ENCODE data around the gene TEPSIN. TPM values are rescaled to one million over a fixed set of nuclear protein-coding genes. Genes with fewer than 3 reads are reported as not detected.

Gene TEPSIN
- total and polyA plus RNA-seq, 9 donors = 8.9 to 19.3 (median 13.8) TPM

GRCh38 chr17:81244358-81245023 is 5.6 kb upstream of the TEPSIN start:
- no peak for DNase-seq
- H3K4me1 ChIP-seq (ENCODE audit: control insufficient read depth, insufficient read depth, low read length) = peaks cover 14% of the 10 kb centered on the region
- H3K27me3 ChIP-seq (ENCODE audit: control insufficient read depth, insufficient read depth, low read length) = no peaks in the 10 kb centered on the region
- WGBS (ENCODE audit: insufficient coverage) = 54% methylated on average over 22 of the region's 24 CpGs
- H3K9me3 ChIP-seq (replicated peaks; ENCODE audit: control insufficient read depth, low read depth, low read length) = no peaks in the 10 kb centered on the region
- H3K4me3 ChIP-seq (ENCODE audit: low read length) = no peak overlapping the region
- no peak overlapping the region for H3K27ac ChIP-seq (ENCODE audit: low read length)
- peaks cover 19% of the 10 kb centered on the region for H3K36me3 ChIP-seq (ENCODE audit: control insufficient read depth, insufficient read depth, low read length)

DNA sequence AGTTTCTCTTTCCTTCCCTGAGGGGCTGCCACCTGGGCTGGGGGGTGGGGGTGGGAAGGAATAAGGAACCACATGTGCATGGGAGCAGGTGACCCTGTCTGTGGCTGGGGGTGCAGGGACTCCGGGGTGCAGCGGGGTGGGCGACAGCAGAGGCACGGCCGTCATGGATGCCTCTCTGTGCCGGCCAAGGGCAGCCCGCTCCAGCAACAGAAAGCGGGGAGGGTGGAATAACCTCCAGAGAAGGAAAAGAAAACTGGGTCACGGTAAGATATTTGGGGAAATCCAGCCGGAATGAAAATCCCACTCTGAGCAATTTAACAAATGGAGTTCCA is 4.4 kb upstream of the TEPSIN start:
- Histone ChIP-seq H3K27me3 (ENCODE audit: control insufficient read depth, insufficient read depth, low read length) (no peaks in the 10 kb centered on the region), H3K4me1 (ENCODE audit: control insufficient read depth, insufficient read depth, low read length) (peaks cover 14% of the 10 kb centered on the region), H3K27ac (ENCODE audit: low read length) (no peak overlapping the region), H3K9me3 (replicated peaks; ENCODE audit: control insufficient read depth, low read depth, low read length) (no peaks in the 10 kb centered on the region), H3K4me3 (ENCODE audit: low read length) (no peak overlapping the region), H3K36me3 (ENCODE audit: control insufficient read depth, insufficient read depth, low read length) (peaks cover 14% of the 10 kb centered on the region)
- no peak for DNase-seq
- whole genome bisulfite sequencing (ENCODE audit: insufficient coverage) = 63% methylated on average over 2 of the region's 10 CpGs

GRCh38 chr17:81242421-81243332 is 3.8 kb upstream of the TEPSIN start:
- H3K36me3 ChIP-seq (ENCODE audit: control insufficient read depth, insufficient read depth, low read length) = peaks cover 14% of the 10 kb centered on the region
- DNase-seq = no peak
- H3K4me1 ChIP-seq (ENCODE audit: control insufficient read depth, insufficient read depth, low read length) = peaks cover 20% of the 10 kb centered on the region
- H3K27me3 ChIP-seq (ENCODE audit: control insufficient read depth, insufficient read depth, low read length) = no peaks in the 10 kb centered on the region
- 61% methylated on average over 26 of the region's 33 CpGs for WGBS (ENCODE audit: insufficient coverage)
- no peak overlapping the region for H3K27ac ChIP-seq (ENCODE audit: low read length)
- H3K9me3 ChIP-seq (replicated peaks; ENCODE audit: control insufficient read depth, low read depth, low read length) = no peaks in the 10 kb centered on the region
- no peak overlapping the region for H3K4me3 ChIP-seq (ENCODE audit: low read length)

DNA sequence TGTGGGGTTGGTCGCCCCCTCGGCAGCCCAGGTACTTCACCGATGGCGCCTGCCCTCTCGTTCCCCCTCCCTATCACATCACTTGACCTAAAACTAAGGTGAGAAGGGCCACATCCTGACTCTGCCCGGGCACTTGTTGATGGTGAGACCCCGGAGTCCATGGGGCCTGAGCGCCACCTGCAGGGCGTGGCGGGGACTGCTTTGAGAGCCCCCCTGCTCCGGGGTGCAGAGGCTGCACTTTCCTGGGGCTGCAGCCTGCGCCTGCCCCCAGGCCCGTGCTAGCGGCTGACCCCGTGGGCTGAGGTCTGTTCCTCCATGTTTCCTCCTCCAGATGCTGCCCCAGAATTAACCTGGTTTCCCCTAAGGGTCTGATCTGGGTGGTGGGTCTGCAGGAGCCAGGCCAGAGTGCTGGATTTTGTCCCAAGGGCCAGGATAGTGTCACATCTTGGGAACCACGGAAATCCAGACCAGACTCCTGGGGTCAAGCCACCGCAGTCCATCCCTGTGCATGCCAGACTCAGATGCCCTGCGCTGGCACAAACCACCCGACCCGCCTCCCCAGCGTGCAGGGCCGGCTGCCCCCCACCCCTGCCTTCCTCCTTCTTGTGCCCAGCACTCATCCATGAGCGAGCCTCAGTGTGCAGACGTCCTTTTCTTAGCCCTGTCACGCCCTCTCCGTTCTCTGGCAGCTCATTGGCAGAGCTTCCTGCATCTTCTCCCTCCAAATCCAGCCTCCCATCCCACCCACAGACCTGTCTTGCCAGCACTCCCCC is 3.0 kb upstream of the TEPSIN start:
- H3K4me3 ChIP-seq (ENCODE audit: low read length) = no peak overlapping the region
- WGBS (ENCODE audit: insufficient coverage) = 36% methylated on average over 22 of the region's 26 CpGs

GRCh38 chr17:81241203-81241602 is 2.3 kb upstream of the TEPSIN start:
- no peak for DNase-seq
- Histone ChIP-seq H3K4me1 (ENCODE audit: control insufficient read depth, insufficient read depth, low read length) (peaks cover 27% of the 10 kb centered on the region), H3K9me3 (replicated peaks; ENCODE audit: control insufficient read depth, low read depth, low read length) (no peaks in the 10 kb centered on the region), H3K36me3 (ENCODE audit: control insufficient read depth, insufficient read depth, low read length) (peaks cover 18% of the 10 kb centered on the region), H3K4me3 (ENCODE audit: low read length) (no peak overlapping the region), H3K27ac (ENCODE audit: low read length) (no peak overlapping the region), H3K27me3 (ENCODE audit: control insufficient read depth, insufficient read depth, low read length) (no peaks in the 10 kb centered on the region)
- WGBS (ENCODE audit: insufficient coverage) = 83% methylated on average over 8 of the region's 10 CpGs

More for the DNA sequence above, 3.0 kb upstream of the TEPSIN start:
- no peaks in the 10 kb centered on the region for H3K9me3 ChIP-seq (replicated peaks; ENCODE audit: control insufficient read depth, low read depth, low read length)
- H3K27ac ChIP-seq (ENCODE audit: low read length) = no peak overlapping the region
- H3K27me3 ChIP-seq (ENCODE audit: control insufficient read depth, insufficient read depth, low read length) = no peaks in the 10 kb centered on the region
- DNase-seq = no peak
- peaks cover 14% of the 10 kb centered on the region for H3K36me3 ChIP-seq (ENCODE audit: control insufficient read depth, insufficient read depth, low read length)
- H3K4me1 ChIP-seq (ENCODE audit: control insufficient read depth, insufficient read depth, low read length) = peaks cover 27% of the 10 kb centered on the region

DNA sequence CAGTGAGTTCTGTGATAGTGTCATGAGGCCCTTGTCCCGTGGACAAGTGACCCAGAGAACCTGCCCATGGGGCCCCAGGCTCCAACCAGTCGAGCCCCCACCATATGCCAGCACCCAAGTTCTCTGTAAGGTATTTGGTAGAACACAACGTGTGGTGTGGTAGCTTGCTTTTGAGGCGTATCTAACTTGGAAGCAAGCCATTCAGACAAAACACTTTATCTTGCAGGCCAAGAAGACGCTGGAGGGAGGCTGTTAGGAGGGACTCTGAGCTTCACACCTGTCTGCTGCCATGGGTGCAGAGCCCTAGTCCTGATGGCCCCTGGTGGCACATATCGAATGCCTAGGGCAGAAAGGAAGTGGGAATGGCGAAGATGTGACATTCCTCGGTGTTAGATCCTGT is 1.9 kb upstream of the TEPSIN start:
- 82% methylated on average over 5 of the region's 8 CpGs for WGBS (ENCODE audit: insufficient coverage)

DNA sequence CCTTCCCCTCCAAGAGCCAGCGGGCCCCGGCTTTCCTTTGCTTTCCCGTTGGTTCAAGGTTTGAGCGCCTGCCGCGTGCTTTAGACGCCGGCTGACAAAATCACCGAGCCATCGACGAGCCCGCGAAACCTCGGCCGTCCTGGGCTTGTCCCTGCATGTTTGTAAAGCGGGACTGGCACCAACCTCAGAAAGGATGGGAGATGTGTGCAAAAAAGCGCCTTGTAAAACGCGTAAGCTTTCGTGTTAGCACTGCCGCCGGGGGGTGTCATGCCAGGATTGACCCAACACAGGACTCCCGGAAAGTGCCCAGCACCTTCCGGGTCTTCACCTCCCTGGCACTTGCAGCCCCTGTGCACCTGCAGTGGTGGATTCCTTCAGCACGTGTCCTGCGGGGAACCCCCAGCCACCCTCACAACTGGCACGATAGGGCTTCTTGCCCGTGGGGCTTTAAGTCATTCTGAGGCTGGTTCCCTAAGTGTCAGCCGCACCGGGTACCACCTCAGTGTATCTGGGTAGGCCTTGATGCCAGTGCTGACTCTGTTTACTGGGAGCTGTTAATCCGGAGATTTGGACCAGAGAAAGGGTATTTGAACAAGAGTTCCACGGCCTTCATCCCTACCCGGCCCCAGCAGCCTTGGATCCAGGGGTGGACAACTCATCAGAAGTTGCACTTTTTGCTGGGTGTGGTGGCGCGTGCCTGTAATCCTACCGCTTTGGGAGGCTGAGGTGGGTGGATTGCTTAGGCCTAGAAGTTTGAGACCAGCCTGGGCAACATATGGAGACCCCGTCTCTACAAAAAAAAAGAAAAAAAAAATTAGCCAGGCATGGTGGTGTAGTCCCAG is 1.1 kb upstream of the TEPSIN start:
- Histone ChIP-seq H3K27me3 (ENCODE audit: control insufficient read depth, insufficient read depth, low read length) (no peaks in the 10 kb centered on the region), H3K4me1 (ENCODE audit: control insufficient read depth, insufficient read depth, low read length) (peaks cover 27% of the 10 kb centered on the region), H3K36me3 (ENCODE audit: control insufficient read depth, insufficient read depth, low read length) (peaks cover 20% of the 10 kb centered on the region), H3K27ac (ENCODE audit: low read length) (peak overlapping the region; percentile 29), H3K4me3 (ENCODE audit: low read length) (peak overlapping the region; percentile 79), H3K9me3 (replicated peaks; ENCODE audit: control insufficient read depth, low read depth, low read length) (no peaks in the 10 kb centered on the region)
- 12% methylated on average over 33 of the region's 37 CpGs for WGBS (ENCODE audit: insufficient coverage)
- DNase-seq = no peak

More for the DNA sequence above, 1.9 kb upstream of the TEPSIN start:
- Histone ChIP-seq H3K4me1 (ENCODE audit: control insufficient read depth, insufficient read depth, low read length) (peaks cover 27% of the 10 kb centered on the region), H3K9me3 (replicated peaks; ENCODE audit: control insufficient read depth, low read depth, low read length) (no peaks in the 10 kb centered on the region), H3K4me3 (ENCODE audit: low read length) (no peak overlapping the region), H3K36me3 (ENCODE audit: control insufficient read depth, insufficient read depth, low read length) (peaks cover 20% of the 10 kb centered on the region), H3K27ac (ENCODE audit: low read length) (no peak overlapping the region), H3K27me3 (ENCODE audit: control insufficient read depth, insufficient read depth, low read length) (no peaks in the 10 kb centered on the region)
- DNase-seq = no peak

- under 1% methylated on average over 26 of the region's 26 CpGs for WGBS (ENCODE audit: insufficient coverage)
- Histone ChIP-seq H3K4me3 (ENCODE audit: low read length) (peak overlapping the region; percentile 61), H3K36me3 (ENCODE audit: control insufficient read depth, insufficient read depth, low read length) (peaks cover 25% of the 10 kb centered on the region), H3K4me1 (ENCODE audit: control insufficient read depth, insufficient read depth, low read length) (peaks cover 27% of the 10 kb centered on the region), H3K27ac (ENCODE audit: low read length) (no peak overlapping the region), H3K27me3 (ENCODE audit: control insufficient read depth, insufficient read depth, low read length) (no peaks in the 10 kb centered on the region), H3K9me3 (replicated peaks; ENCODE audit: control insufficient read depth, low read depth, low read length) (no peaks in the 10 kb centered on the region)
- DNase-seq = no peak
These were observed 403 bp downstream of the TEPSIN start for GRCh38 chr17:81238490-81238814.

DNA sequence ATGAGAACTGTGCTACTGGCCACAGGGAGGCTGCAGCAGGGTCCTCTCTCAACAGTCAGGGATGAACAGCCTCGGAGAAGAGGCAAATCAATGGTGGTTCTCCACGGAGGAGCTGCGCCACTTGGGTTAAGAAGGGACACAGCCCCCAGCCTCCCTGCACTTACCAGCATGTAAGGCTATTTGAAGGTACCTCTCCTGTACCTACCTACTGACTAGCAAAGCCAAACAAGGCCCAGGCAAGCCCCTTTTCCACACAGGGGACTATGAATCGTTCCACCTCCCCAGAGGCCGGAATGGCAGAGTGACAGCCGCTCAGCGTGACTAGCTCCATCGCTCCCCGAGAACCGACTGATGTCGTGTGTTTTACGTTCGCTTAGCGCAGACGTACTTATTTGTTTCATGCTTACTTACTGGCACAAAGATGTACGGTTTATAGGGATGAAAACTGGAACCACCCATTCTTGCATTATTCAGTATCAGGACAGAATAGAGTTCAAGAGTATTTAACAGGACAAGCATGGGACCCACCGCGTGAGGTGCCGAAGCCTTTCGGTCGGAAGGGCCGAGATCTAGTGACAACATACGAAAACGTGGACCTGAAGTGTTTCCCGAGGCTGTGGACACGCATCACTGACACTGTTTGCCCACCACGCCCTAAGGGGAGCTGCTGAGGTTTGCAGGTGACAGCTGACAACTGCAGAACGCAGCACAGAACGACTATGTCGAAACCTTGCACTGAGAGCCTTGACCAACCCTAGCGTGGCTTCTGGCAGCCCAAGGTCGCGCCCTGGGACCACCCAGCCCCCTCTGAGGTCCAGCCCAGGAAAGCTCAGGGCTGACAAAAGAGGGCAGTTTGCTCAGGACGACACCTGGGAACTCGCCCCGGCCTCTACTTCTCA is 1.0 kb downstream of the TEPSIN start:
- Histone ChIP-seq H3K4me1 (ENCODE audit: control insufficient read depth, insufficient read depth, low read length) (peaks cover 27% of the 10 kb centered on the region), H3K27me3 (ENCODE audit: control insufficient read depth, insufficient read depth, low read length) (no peaks in the 10 kb centered on the region), H3K9me3 (replicated peaks; ENCODE audit: control insufficient read depth, low read depth, low read length) (no peaks in the 10 kb centered on the region), H3K36me3 (ENCODE audit: control insufficient read depth, insufficient read depth, low read length) (peaks cover 30% of the 10 kb centered on the region), H3K4me3 (ENCODE audit: low read length) (peak overlapping the region; percentile 61), H3K27ac (ENCODE audit: low read length) (no peak overlapping the region)
- DNase-seq = no peak
- 54% methylated on average over 36 of the region's 36 CpGs for WGBS (ENCODE audit: insufficient coverage)

Measured in muscle of leg (tissue), 11 donors.